Bone marrow (tissue), 2 donors: ENCODE data around the gene C19orf53.

Experiments used
- DNase-seq, 2 donors: peaks; one replicate each; lab custom pipeline; 2025; lab: John Stamatoyannopoulos, UW

Gene C19orf53

DNA sequence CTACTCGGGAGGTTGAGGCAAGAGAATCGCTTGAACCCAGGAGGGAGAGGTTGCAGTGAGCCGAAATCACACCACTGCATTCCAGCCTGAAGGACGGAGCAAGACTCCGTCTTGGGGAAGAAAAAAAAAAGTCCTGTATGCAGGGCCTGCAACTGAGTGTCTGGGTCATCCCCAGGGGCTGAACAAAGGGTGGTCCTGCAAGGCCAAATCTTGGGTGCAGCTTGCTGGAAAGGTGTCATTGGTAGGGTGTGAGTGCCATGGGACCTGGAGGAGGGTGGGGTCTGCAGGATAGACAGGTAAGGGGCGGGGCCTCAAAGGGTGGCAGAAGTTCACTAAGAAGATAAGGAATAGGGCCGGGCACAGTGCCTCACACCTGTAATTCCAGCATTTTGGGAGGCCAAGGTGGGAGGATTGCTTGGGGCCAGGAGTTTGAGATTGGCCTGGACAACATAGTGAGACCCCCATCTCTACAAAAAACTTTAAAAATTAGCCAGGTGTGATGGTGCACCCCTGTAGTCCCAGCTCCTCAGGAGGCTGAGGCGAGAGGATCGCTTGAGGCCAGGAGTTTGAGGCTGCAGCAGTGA lies 52.5 kb downstream of the C19orf53 start:
- DNase-seq: no peak

DNA sequence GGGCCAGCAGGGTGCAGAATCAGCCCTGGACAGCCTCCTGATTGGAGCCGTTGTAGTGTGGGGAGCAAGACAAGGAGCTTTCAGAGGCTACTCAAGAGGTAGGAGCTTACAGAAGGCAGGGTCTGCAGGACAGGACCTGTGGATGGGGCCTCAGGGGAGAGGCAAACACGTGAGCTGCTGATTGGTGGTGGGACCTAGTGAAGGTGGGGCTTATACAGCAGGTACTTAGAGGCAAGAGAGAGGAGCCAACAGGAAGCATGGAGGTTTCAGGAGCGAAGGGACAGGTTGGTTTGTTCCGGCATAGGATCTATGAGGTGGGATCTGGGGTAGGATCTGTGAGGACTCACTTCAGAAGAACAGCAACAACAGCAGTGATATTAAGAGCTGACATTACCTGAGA lies 53.4 kb downstream of the C19orf53 start:
- no peak for DNase-seq
